NB4 (cell line): ENCODE results near the gene RNF166.

Source experiments
- CTCF ChIP-seq: IDR thresholded peaks from one replicate; pipeline ENCODE4 v1.5.1; 2012; ENCODE audit warnings: low read depth, low read length
- POLR2A ChIP-seq: IDR thresholded peaks from 2 replicates; pipeline ENCODE4 v1.6.1; 2011; ENCODE audit warnings: mild to moderate bottlenecking; ENCODE audit not compliant: insufficient read length; ENCODE audit errors: extremely low read depth

GRCh38 chr16:88735121-88735520 lies 28.9 kb upstream of the RNF166 start:
- TF ChIP-seq CTCF, result no peak
- TF ChIP-seq POLR2A, result no peak
